GM21360 (cell line): ENCODE data around the gene PLEKHD1.
"Not testable (repeated sequence)": the region's sequence is repeated elsewhere in the genome, so short reads cannot be mapped to it uniquely, and the experiment has no call there.

Source experiments
- ATAC-seq: cut with Tn5 transposase; IDR thresholded peaks from one replicate; pipeline ENCODE4 v1.9.1; 2021; ENCODE audit warnings: mild to moderate bottlenecking, moderate library complexity; ENCODE audit not compliant: unreplicated experiment

PLEKHD1 gene

GRCh38 chr14:69480136-69480535 is 4.4 kb upstream of the PLEKHD1 start:
- ATAC-seq = no peak

- peak; percentile 87 for ATAC-seq
Measured at GRCh38 chr14:69481815-69482568, 2.5 kb upstream of the PLEKHD1 start.

GRCh38 chr14:69483765-69484443 is 624 bp upstream of the PLEKHD1 start:
- ATAC-seq = no peak

- no peak for ATAC-seq
Measured at GRCh38 chr14:69485315-69485660, 760 bp downstream of the PLEKHD1 start.

GRCh38 chr14:69485701-69486100 is 1.2 kb downstream of the PLEKHD1 start:
- ATAC-seq = no peak

- ATAC-seq = no peak
Measured at GRCh38 chr14:69487226-69487625, 2.7 kb downstream of the PLEKHD1 start.

- no peak for ATAC-seq
Measured at GRCh38 chr14:69487771-69488170, 3.2 kb downstream of the PLEKHD1 start.

- ATAC-seq = no peak
Measured at GRCh38 chr14:69489495-69489894, 5.0 kb downstream of the PLEKHD1 start.

- ATAC-seq = no peak
Measured at GRCh38 chr14:69490219-69490918, 5.8 kb downstream of the PLEKHD1 start.

GRCh38 chr14:69491193-69491592 is 6.7 kb downstream of the PLEKHD1 start:
- no peak for ATAC-seq

- ATAC-seq = no peak
Measured at GRCh38 chr14:69493038-69493437, 8.5 kb downstream of the PLEKHD1 start.

GRCh38 chr14:69493791-69494190 is 9.3 kb downstream of the PLEKHD1 start:
- ATAC-seq = no peak

- ATAC-seq = no peak
Measured at GRCh38 chr14:69495341-69495921, 10.9 kb downstream of the PLEKHD1 start.

GRCh38 chr14:69497866-69498265 is 13.3 kb downstream of the PLEKHD1 start:
- ATAC-seq = not testable (repeated sequence)

- not testable (repeated sequence) for ATAC-seq
Measured at GRCh38 chr14:69498286-69498685, 13.8 kb downstream of the PLEKHD1 start.

- ATAC-seq = no peak
Measured at GRCh38 chr14:69499436-69499835, 14.9 kb downstream of the PLEKHD1 start.

- no peak for ATAC-seq
Measured at GRCh38 chr14:69500096-69500495, 15.6 kb downstream of the PLEKHD1 start.

- ATAC-seq = no peak
Measured at GRCh38 chr14:69500736-69501135, 16.2 kb downstream of the PLEKHD1 start.

- no peak for ATAC-seq
Measured at GRCh38 chr14:69501423-69501838, 16.9 kb downstream of the PLEKHD1 start.

- no peak for ATAC-seq
Measured at GRCh38 chr14:69504775-69505174, 20.2 kb downstream of the PLEKHD1 start.
